K562 (cell line): ENCODE results near the gene SCARB2. TPM values are rescaled to one million over a fixed set of nuclear protein-coding genes. Genes with fewer than 3 reads are reported as not detected.
A peak's percentile ranks its signal among the peaks of the same experiment; 100 is the strongest.

Experiments used
- CBFA2T3 ChIP-seq: fragments of 450-650 bp; IDR thresholded peaks from 2 replicates; pipeline ENCODE4 v1.6.1; 2017
- CBX8 ChIP-seq: fragments of 200-600 bp; sonication (generic); IDR thresholded peaks from 2 replicates; pipeline ENCODE4 v1.6.1; 2012; ENCODE audit warnings: borderline replicate concordance, mixed run types, low read depth, mild to moderate bottlenecking, moderate library complexity, mixed read lengths, low read length, control low read depth, inconsistent platforms; ENCODE audit not compliant: poor library complexity, severe bottlenecking; ENCODE audit errors: extremely low read depth
- CCNT2 ChIP-seq: IDR thresholded peaks from 2 replicates; pipeline ENCODE4 v1.6.1; 2011; ENCODE audit warnings: borderline replicate concordance, low read depth, mild to moderate bottlenecking, moderate library complexity, mixed read lengths, low read length; ENCODE audit not compliant: insufficient read length; ENCODE audit errors: extremely low read depth
- CHD1 ChIP-seq: fragments of 200-600 bp; sonication (generic); IDR thresholded peaks from one replicate; pipeline ENCODE4 v1.6.1; 2012; ENCODE audit warnings: mild to moderate bottlenecking, moderate library complexity, low read length, inconsistent platforms
- CREB1 ChIP-seq, 2 experiments: sonication (generic) in 1 of 2; formaldehyde crosslinking in 1 of 2; IDR thresholded peaks; 2 replicates each; pipeline versions ENCODE4 v1.6.1 to v1.8.0; 2012 to 2022; ENCODE audit warnings: inconsistent platforms in 1 of 2, mild to moderate bottlenecking in 1 of 2, missing genetic modification reagents in 1 of 2, moderate library complexity in 1 of 2
- ELF4 ChIP-seq: fragments of 450-650 bp; formaldehyde crosslinking; IDR thresholded peaks from 2 replicates; pipeline ENCODE4 v1.4.0; 2022; ENCODE audit warnings: missing genetic modification characterization
- GATAD2A ChIP-seq: fragments of 450-650 bp; IDR thresholded peaks from 2 replicates; pipeline ENCODE4 v1.6.1; 2017
- HDAC8 ChIP-seq: fragments of 450-650 bp; IDR thresholded peaks from 2 replicates; pipeline ENCODE4 v1.6.1; 2016; ENCODE audit warnings: mild to moderate bottlenecking, missing genetic modification characterization, moderate library complexity, missing compliant biosample characterization
- NR2F6 ChIP-seq: fragments of 450-650 bp; formaldehyde crosslinking; IDR thresholded peaks from 2 replicates; pipeline ENCODE4 v1.4.0; 2020; ENCODE audit warnings: mild to moderate bottlenecking
- NR3C1 ChIP-seq: sonication (generic); formaldehyde crosslinking; IDR thresholded peaks from 2 replicates; pipeline ENCODE4 v1.8.1; 2022; ENCODE audit warnings: missing genetic modification reagents
- SMAD4 ChIP-seq: fragments of 250-450 bp; sonication (Bioruptor Pico); conservative IDR thresholded peaks from 2 replicates; pipeline ENCODE4 v1.8.0; 2021; ENCODE audit warnings: inconsistent platforms, mild to moderate bottlenecking, moderate library complexity
- SP1 ChIP-seq: sonication (generic); formaldehyde crosslinking; IDR thresholded peaks from 2 replicates; pipeline ENCODE4 v1.8.1; 2022; ENCODE audit warnings: mild to moderate bottlenecking, missing genetic modification reagents
- SREBF1 ChIP-seq: fragments of 150-350 bp; IDR thresholded peaks from 2 replicates; pipeline ENCODE4 v1.6.1; 2014; ENCODE audit warnings: antibody characterized with exemption, low read depth, low read length, borderline replicate concordance
- ZBTB1 ChIP-seq: sonication (generic); formaldehyde crosslinking; IDR thresholded peaks from 2 replicates; pipeline ENCODE4 v1.8.1; 2023; ENCODE audit warnings: missing genetic modification reagents, low read depth, mild to moderate bottlenecking, borderline replicate concordance
- ZFP91 ChIP-seq: sonication (generic); formaldehyde crosslinking; IDR thresholded peaks from 2 replicates; pipeline ENCODE4 v1.8.0; 2022; ENCODE audit warnings: mild to moderate bottlenecking, missing genetic modification reagents
- ZNF644 ChIP-seq: fragments of 200-800 bp; sonication (Bioruptor generic); IDR thresholded peaks from 2 replicates; pipeline ENCODE4 v1.6.1; 2016; ENCODE audit warnings: low read depth, missing genetic modification characterization, missing compliant biosample characterization
- ZNF707 ChIP-seq: fragments of 250-450 bp; sonication (Bioruptor Pico); conservative IDR thresholded peaks from 2 replicates; pipeline ENCODE4 v1.8.0; 2022; ENCODE audit warnings: inconsistent platforms, mild to moderate bottlenecking, moderate library complexity
- polyA plus RNA-seq, 8 experiments: library from polyadenylated mRNA; depleted of rRNA in 4 of 8; stranded (reverse) in 5 of 8; unstranded in 3 of 8; fragments of >200 nt; fragmentation: Nextera tagmentation in 2 of 8; fragmentation: Illumina TruSeq in 1 of 8; extraction: Ambion mirVana in 2 of 8; extraction: Trizol in 1 of 8; gene quantifications; 2 replicates each; pipeline versions ENCODE4 v1.2.1 to v1.2.3, GENCODE V29; 2011 to 2014; ENCODE audit warnings: inconsistent platforms in 1 of 8, missing spikeins in 1 of 8
- total RNA-seq, 7 experiments: library from RNA; depleted of rRNA in 6 of 7; stranded (reverse); fragments of >200 nt in 6 of 7; fragmentation: Illumina TruSeq in 2 of 7; extraction: Trizol in 2 of 7; gene quantifications; 2 replicates each; pipeline versions ENCODE4 v1.2.1 to v1.2.3, GENCODE V29; 2011 to 2021; ENCODE audit warnings: low replicate concordance in 1 of 7
- TF ChIP-seq, protein P1 (sequence below), 3 experiments: fragments of 200-800 bp in 1 of 3; sonication (Bioruptor generic) in 1 of 3; sonication (generic) in 1 of 3; formaldehyde crosslinking in 1 of 3; IDR thresholded peaks; 2 replicates each; pipeline versions ENCODE4 v1.6.1 to v1.8.0; 2016 to 2022; ENCODE audit warnings: mild to moderate bottlenecking in 2 of 3, missing compliant biosample characterization in 2 of 3, missing genetic modification characterization in 2 of 3, missing genetic modification reagents in 1 of 3
- TF ChIP-seq, protein P2 (sequence below): fragments of 450-650 bp; IDR thresholded peaks from 2 replicates; pipeline ENCODE4 v1.7.1; 2018; ENCODE audit warnings: mild to moderate bottlenecking, low read depth; ENCODE audit not compliant: partially characterized antibody
- TF ChIP-seq, protein P3 (sequence below): sonication (generic); formaldehyde crosslinking; IDR thresholded peaks from 2 replicates; pipeline ENCODE4 v1.8.1; 2022; ENCODE audit warnings: missing genetic modification reagents

SCARB2 gene
- total and polyA plus RNA-seq, 9 of the 15 experiments (the other 6 are each of a cell fraction or from before 2014, with no cell fraction given) = 6.1 to 25.8 (median 17.8) TPM

- no peak for TF ChIP-seq ZFP91 (CRISPR knock-in tag)
- TF ChIP-seq, protein P1, sequence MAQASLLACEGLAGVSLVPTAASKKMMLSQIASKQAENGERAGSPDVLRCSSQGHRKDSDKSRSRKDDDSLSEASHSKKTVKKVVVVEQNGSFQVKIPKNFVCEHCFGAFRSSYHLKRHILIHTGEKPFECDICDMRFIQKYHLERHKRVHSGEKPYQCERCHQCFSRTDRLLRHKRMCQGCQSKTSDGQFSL (CRISPR knock-in tag; IDR thresholded peaks at IDR 0.05) = no peak
- TF ChIP-seq, protein P1 (tag; IDR thresholded peaks at IDR 0.05) = no peak
- TF ChIP-seq CCNT2 = peak; percentile 91
- TF ChIP-seq NR3C1 (CRISPR knock-in tag) = no peak
- TF ChIP-seq SP1 (CRISPR knock-in tag) = no peak
- TF ChIP-seq SREBF1 = no peak
- peak; percentile 64; the same call in 1 of the 2 replicates for TF ChIP-seq CREB1 (IDR thresholded peaks at IDR 0.05)
- 0 out of 2 replicates have a peak, but pooled peaks have one; percentile 60 for TF ChIP-seq CREB1 (CRISPR knock-in tag; IDR thresholded peaks at IDR 0.05)
- TF ChIP-seq ZNF707 = no peak
- no peak for TF ChIP-seq CBX8
- TF ChIP-seq GATAD2A = no peak
- TF ChIP-seq, protein P2, sequence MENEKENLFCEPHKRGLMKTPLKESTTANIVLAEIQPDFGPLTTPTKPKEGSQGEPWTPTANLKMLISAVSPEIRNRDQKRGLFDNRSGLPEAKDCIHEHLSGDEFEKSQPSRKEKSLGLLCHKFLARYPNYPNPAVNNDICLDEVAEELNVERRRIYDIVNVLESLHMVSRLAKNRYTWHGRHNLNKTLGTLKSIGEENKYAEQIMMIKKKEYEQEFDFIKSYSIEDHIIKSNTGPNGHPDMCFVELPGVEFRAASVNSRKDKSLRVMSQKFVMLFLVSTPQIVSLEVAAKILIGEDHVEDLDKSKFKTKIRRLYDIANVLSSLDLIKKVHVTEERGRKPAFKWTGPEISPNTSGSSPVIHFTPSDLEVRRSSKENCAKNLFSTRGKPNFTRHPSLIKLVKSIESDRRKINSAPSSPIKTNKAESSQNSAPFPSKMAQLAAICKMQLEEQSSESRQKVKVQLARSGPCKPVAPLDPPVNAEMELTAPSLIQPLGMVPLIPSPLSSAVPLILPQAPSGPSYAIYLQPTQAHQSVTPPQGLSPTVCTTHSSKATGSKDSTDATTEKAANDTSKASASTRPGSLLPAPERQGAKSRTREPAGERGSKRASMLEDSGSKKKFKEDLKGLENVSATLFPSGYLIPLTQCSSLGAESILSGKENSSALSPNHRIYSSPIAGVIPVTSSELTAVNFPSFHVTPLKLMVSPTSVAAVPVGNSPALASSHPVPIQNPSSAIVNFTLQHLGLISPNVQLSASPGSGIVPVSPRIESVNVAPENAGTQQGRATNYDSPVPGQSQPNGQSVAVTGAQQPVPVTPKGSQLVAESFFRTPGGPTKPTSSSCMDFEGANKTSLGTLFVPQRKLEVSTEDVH = no peak
- 0 out of 2 replicates have a peak, but pooled peaks have one; percentile 16 for TF ChIP-seq HDAC8 (tag)
- no peak for TF ChIP-seq CBFA2T3
- no peak for TF ChIP-seq CHD1
- TF ChIP-seq, protein P3, sequence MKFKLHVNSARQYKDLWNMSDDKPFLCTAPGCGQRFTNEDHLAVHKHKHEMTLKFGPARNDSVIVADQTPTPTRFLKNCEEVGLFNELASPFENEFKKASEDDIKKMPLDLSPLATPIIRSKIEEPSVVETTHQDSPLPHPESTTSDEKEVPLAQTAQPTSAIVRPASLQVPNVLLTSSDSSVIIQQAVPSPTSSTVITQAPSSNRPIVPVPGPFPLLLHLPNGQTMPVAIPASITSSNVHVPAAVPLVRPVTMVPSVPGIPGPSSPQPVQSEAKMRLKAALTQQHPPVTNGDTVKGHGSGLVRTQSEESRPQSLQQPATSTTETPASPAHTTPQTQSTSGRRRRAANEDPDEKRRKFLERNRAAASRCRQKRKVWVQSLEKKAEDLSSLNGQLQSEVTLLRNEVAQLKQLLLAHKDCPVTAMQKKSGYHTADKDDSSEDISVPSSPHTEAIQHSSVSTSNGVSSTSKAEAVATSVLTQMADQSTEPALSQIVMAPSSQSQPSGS = no peak
- TF ChIP-seq ELF4 = no peak
- 0 out of 2 replicates have a peak, but pooled peaks have one; percentile 32 for TF ChIP-seq ZNF644 (tag)
- peak; percentile 82 for TF ChIP-seq SMAD4 (CRISPR knock-in tag)
- no peak for TF ChIP-seq NR2F6 (CRISPR knock-in tag)
- peak; percentile 97 for TF ChIP-seq ZBTB1 (CRISPR knock-in tag)
These were observed at the start of gene SCARB2 (continued) for GRCh38 chr4:76213415-76214176.
